ENCODE results near the gene MGMT.

MGMT gene

GRCh38 chr10:129521161-129522025, 54.4 kb downstream of the MGMT start:
- no peak for DNase-seq

- no peak for DNase-seq
Observed at GRCh38 chr10:129522041-129522585, 55.1 kb downstream of the MGMT start.

DNA sequence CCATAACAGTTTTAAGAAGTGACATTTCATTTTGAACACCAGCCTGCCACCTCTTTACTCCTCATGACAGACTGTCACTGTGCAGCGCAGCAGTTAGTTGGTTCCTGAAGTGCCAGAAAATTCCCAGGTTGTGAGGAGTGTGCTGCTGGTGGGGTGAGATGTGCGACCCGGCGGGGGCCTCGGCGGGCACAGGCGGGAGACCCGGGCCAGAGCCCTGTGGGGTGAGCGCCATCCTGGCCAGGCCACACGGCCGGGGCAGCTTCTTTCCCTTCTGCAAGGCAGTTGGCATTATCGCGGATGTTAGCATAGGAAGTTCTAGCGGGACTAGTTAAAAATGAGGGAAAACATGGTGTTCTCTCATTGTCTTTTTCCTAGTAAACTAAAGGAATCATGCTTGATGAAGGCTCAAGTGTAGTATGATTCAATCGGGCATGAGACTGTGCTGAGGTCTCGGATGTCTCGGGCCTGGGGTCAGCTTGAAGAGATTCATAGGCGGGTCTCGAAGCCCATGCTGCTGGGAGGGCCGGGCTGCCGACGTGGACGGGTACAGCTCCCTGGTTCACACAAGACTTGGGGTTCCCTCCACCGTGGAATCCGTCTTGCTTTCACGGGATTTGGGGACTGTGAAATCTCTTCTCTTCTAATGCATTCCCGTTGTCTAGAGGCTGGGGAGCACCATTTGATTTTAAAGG, 56.1 kb downstream of the MGMT start:
- DNase-seq: no peak

GRCh38 chr10:129523723-129524316, 56.8 kb downstream of the MGMT start:
- no peak for DNase-seq

DNA sequence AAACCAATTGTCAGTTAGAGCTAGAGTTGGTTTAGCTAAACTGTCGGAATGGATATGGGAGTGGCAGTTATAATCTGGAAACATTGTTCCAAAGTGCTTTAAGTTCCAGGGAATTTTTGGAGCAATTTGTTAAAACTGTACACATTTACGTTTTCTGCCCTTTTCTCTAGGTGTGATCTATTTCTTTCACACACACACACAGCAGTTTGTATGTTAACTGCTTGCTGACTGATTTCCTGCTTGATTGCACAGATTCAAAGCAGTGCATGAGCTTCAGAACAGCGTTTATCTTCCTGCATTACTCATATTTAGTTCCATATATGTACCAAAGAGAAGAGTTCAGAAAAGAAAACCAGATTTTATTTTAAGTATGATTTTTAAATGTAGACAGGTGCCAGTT, 57.9 kb downstream of the MGMT start:
- no peak for DNase-seq

GRCh38 chr10:129525401-129525801, 58.4 kb downstream of the MGMT start:
- DNase-seq: no peak

GRCh38 chr10:129526943-129527342, 59.9 kb downstream of the MGMT start:
- no peak for DNase-seq

- no peak for DNase-seq
Observed at GRCh38 chr10:129528376-129528978, 61.4 kb downstream of the MGMT start.

GRCh38 chr10:129530581-129530980, 63.5 kb downstream of the MGMT start:
- DNase-seq: no peak

DNA sequence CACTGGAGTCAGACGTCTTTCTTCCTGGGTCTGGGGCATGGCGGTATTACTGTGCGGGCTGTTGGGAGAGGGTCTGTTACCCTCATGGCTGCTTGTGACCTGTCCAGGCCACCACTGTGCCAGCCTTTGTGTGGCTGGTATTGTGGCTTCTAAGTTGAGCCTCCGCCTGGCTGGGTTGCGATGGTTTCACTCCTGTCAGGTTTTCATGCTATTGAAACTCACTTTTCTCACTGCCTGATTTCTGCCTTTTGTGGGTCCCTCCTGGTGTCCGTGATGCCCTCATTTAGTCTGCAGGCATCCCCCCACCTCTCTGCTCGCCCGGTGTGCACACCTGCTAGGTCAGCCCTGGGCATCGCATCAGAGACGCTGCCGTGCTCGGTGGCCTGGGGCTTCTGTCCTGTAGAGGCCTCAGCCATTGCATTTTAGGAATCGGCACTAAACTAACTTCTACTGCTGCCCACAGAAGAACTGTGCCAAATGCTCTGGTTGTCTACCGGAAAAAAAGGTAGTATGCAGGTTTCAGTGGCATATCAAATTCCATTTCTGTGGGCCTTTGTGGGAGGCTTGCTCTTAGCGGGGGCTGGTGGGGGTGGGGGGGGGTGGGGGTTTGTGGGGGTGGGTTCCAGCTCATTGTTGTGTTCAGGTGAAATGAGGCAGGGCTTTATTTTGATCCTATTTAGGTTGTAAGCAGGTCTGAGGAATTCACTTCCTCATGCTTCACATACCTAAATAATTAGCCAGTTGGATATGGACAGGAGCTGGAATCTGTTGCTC, 64.3 kb downstream of the MGMT start:
- DNase-seq: no peak

DNA sequence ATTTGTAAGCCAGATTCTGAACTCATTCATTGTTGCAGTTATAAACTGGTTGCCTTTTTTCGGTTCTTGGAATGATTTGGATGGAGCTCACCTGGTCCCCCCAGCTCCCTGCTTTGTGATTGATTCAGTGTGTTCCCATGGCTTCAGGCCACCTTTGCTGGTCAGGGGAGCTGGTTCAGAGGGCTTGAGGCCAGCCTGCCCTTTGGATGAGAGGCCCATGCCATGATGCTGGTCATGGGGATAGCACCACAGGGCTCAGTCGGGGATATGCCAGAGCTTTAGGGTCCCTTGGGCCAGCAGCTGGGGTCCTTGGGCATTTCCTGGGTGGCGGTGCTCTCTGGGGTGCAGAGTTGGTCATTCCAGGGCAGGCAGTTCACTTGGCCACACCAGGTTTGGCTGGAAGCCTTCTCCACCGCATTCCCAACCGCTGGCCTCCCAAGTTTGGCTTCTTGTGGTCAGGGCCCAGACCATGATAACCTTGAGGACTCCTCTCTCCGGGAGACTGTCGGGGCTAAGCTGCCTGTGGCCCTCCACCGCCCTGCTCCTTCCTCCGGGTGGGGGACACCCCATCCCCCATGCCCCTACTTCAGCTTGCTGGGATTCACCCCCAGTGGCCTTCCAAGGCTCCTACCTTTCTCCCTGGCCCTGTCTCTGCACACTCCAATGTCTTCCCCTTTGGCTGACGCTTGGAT, 65.1 kb downstream of the MGMT start:
- no peak for DNase-seq

DNA sequence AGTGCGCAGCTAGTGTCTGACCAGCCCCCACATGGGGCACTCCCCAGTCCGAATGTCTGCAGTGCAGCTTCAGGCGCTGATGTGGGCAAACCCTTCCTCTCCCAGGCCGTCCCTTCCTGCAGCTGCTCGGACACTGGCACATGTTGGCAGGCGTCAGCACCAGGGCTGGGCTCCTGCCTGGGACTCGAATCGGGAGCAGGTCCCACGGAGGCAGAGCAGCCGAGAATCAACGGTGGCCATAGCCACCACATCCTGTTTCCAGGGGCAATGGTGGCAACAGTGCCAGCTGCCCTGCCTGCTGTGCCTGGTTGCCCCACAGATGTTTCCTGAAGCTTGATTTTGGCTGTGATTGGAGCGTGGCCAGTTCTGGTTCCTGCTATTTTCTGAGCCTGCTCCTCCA, 65.8 kb downstream of the MGMT start:
- DNase-seq: no peak

DNA sequence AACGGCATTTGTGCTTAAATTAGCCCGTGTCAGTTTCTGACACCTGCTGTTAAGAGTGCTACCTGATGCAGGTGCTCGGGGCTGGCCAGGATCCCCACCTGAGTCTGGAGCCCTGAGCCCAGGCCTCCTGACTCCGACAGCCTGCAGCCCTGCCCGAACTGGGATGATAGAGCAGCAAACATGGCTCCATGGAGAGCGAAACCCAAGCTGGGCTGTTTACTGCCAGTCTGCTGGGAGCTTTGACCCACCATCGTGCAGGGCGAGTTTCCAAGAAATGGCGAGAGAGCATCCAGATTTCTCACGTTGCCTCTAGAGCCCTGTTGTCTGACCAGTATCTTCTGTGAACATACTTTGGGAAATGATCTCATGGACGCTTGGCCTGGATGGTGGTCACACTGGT, 66.2 kb downstream of the MGMT start:
- DNase-seq: no peak

GRCh38 chr10:129534826-129535225, 67.8 kb downstream of the MGMT start:
- no peak for DNase-seq

GRCh38 chr10:129536336-129536735, 69.3 kb downstream of the MGMT start:
- DNase-seq: no peak

DNA sequence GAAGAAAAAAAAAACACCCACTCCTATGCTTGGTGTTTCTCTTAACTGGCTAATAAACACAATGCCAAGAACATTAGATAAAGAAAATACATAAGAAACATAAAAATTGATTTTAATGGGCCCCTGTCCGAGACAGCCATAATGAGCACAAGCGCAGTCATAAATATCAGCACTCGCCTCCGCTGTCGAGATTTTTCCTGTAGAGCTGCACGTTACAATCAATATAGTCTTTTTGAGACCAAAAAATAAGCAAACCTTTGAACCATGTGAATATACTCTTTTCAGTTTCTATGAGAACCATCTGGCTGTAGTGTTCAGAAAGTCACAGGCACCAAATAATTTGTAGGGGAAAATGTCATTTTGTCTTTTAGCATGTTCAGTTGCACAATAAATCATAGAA, 70.1 kb downstream of the MGMT start:
- DNase-seq: no peak

DNA sequence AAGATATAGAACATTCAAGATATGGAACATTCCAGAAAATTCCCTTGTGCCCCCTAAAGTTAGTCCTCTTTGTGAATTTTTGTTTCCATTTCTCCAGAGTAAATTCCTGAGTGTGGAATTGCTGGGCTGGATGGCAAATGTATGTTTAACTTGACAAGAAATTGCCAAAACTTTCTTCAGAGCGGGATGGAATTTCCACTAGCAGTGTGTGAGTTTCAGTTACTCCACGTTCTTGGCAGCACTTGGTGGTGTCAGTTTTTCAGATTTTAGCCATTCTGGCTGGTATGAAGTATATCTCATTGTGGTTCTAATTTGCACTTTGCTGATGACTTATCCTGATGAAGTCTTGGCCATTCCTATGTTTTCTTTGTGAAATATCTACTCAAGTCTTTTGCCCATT, 71.2 kb downstream of the MGMT start:
- no peak for DNase-seq

DNA sequence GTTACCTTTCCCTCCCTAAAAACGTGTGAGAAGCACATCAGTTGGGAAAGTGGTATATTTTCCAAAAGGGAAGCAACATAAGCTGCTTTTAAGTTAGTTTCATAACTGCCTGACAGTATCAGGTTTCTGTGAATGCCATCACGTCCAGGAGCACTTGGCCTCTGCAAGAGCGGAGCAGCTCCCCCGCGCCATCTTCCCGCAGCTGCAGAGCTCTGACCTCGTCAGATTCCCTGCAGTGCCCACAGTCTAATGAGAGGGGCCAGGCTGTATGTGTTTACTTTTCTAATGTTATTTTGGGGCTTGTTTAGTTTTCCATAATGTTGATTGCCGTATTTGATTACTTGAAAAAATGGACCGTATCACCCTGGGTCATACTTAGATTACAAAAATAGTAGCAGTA, 74.2 kb downstream of the MGMT start:
- no peak for DNase-seq

GRCh38 chr10:129541748-129542487, 74.9 kb downstream of the MGMT start:
- no peak for DNase-seq

GRCh38 chr10:129542589-129542988, 75.5 kb downstream of the MGMT start:
- no peak for DNase-seq

All from hippocampal formation (tissue), 2 donors.